PFSK-1 (cell line): ENCODE data around the gene RBM18.

Experiments used
- REST ChIP-seq, 2 experiments: IDR thresholded peaks; 2 replicates each; pipeline versions ENCODE4 v1.6.1 to v1.8.0; 2011 to 2012; ENCODE audit warnings: low read depth in 2 of 2, low read length in 2 of 2, control low read depth in 1 of 2, inconsistent platforms in 1 of 2, mild to moderate bottlenecking in 1 of 2, moderate library complexity in 1 of 2; ENCODE audit not compliant: insufficient read depth in 1 of 2
- SIN3A ChIP-seq: IDR thresholded peaks from 2 replicates; pipeline ENCODE4 v1.6.1; 2012; ENCODE audit warnings: mild to moderate bottlenecking, low read length, moderate library complexity, borderline replicate concordance; ENCODE audit not compliant: insufficient read depth

DNA sequence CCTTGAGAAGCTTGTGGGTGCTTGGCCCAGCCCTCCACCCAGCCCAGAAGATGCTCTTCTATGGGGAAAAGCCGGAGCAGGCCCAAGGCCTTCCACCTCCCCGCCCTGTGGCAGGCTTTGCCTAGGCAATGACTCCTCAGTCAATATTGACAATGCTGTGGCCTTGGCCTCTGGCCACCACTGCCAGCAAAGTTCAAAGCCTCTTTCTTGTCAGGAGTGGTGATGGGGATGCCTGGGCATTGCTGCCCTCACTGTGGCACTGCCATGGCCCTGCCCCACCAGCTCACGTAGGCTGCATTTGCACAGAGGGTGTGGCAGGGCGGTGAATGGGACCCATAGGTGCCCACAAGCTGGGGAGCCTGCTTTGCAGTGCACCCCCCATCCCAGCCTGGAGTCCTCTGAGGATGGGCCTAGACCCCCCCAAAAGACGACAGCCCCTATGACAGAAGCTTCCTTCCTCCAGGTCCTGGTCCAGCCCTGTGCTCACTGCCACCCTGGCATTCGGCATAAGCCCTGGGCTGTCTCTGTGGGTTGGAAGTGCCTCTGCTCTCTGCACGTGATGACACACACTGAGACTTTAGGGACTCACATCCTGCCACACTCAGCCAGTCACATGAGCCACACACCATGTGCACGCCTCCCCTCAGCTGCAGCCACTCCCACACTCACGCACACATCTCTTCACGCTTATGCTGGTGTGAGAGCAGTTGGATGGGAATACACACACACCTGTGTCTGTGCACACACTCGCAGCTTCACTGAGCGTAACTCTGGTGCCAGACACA, 73.9 kb downstream of the RBM18 start:
- TF ChIP-seq SIN3A = no peak
- TF ChIP-seq REST (IDR thresholded peaks at IDR 0.05; ENCODE audit: insufficient read depth in 1 of 2, low read depth in 2 of 2, low read length in 2 of 2) = no peak
